GM12878 (cell line): Measurements from ENCODE around the gene EDARADD. TPM values are rescaled to one million over a fixed set of nuclear protein-coding genes. Genes with fewer than 3 reads are reported as not detected.

Experiments
- ATAC-seq: fragments of 200-7000 bp; cut with Tn5 transposase; 3 replicates; pipeline ENCODE4 v1.9.1; 2020; ENCODE audit warnings: mild to moderate bottlenecking, moderate library complexity
- BruUV-seq: library from RNA; stranded (reverse); fragments of 400-500 nt; replicated peaks from 2 replicates; lab custom pipeline; 2021; lab: Mats Ljungman, UMichigan
- CTCF ChIA-PET: fragments of 300-600 bp; sonication (Branson Sonifier 250); formaldehyde crosslinking; extraction: SDS; loops from one replicate; lab custom pipeline; 2021; ENCODE audit warnings: inconsistent platforms; lab: Yijun Ruan, JAX
- POLR2A ChIA-PET: fragments of 350-600 bp; formaldehyde crosslinking; extraction: SDS; loops from one replicate; lab custom pipeline; 2021; ENCODE audit warnings: inconsistent platforms; lab: Charles Lee
- RAD21 ChIA-PET: fragments of 300-600 bp; sonication (Branson Sonifier 250); formaldehyde crosslinking; loops from one replicate; lab custom pipeline; 2023; ENCODE audit warnings: antibody characterized with exemption; ENCODE audit not compliant: unreplicated experiment; lab: Charles Lee
- SMC1A ChIA-PET: fragments of 300-600 bp; sonication (Branson Sonifier 250); formaldehyde crosslinking; loops from one replicate; lab custom pipeline; 2023; ENCODE audit not compliant: unreplicated experiment, uncharacterized antibody; lab: Charles Lee
- DNase-seq: peaks from one replicate; pipeline ENCODE4 v3.0.0-alpha.2; 2011; ENCODE audit warnings: low read depth, low spot score
- FAIRE-seq: peaks from 3 replicates; lab custom pipeline; 2011; peaks lifted over from hg19 to GRCh38; lab: Jason Lieb, UNC
- H2AFZ ChIP-seq: 2 replicates; pipeline ENCODE4 v1.6.0; 2011; ENCODE audit warnings: low read depth, low read length, control low read depth; ENCODE audit not compliant: control insufficient read depth
- H3K27ac ChIP-seq: 2 replicates; pipeline ENCODE4 v1.5.1; 2011; ENCODE audit warnings: control low read depth; ENCODE audit not compliant: control insufficient read depth, insufficient read depth
- H3K27me3 ChIP-seq, 2 experiments: replicated peaks in 1 of 2; 2 replicates each; pipeline versions ENCODE4 v1.6.0 to v1.6.1; 2011; ENCODE audit warnings: low read length in 1 of 2; ENCODE audit not compliant: control insufficient read depth in 2 of 2, insufficient read depth in 2 of 2
- H3K36me3 ChIP-seq, 2 experiments: 2 replicates each; pipeline ENCODE4 v1.5.1; 2011; ENCODE audit warnings: low read length in 1 of 2; ENCODE audit not compliant: control insufficient read depth in 2 of 2, insufficient read depth in 2 of 2
- H3K4me1 ChIP-seq: 2 replicates; pipeline ENCODE4 v1.6.1; 2011; ENCODE audit warnings: mild to moderate bottlenecking, low read length, moderate library complexity, mixed read lengths; ENCODE audit not compliant: control insufficient read depth, insufficient read depth
- H3K4me2 ChIP-seq: 2 replicates; pipeline ENCODE4 v1.6.0; 2011; ENCODE audit warnings: control low read depth; ENCODE audit not compliant: control insufficient read depth, insufficient read depth
- H3K4me3 ChIP-seq: fragments of 200-600 bp; sonication (generic); 2 replicates; pipeline ENCODE4 v1.5.1; 2016
- H3K79me2 ChIP-seq: 2 replicates; pipeline ENCODE4 v1.6.0; 2011; ENCODE audit warnings: low read length; ENCODE audit not compliant: control insufficient read depth, insufficient read depth
- H3K9ac ChIP-seq: 2 replicates; pipeline ENCODE4 v1.8.0; 2011; ENCODE audit warnings: low read length, control low read depth, mixed read lengths; ENCODE audit not compliant: control insufficient read depth, insufficient read depth
- H3K9me3 ChIP-seq: replicated peaks from 3 replicates; pipeline ENCODE4 v1.5.1; 2011; ENCODE audit warnings: mild to moderate bottlenecking, low read length; ENCODE audit not compliant: control insufficient read depth, insufficient read depth
- H4K20me1 ChIP-seq: 2 replicates; pipeline ENCODE4 v1.6.0; 2011; ENCODE audit not compliant: control insufficient read depth, insufficient read depth
- CREB1 ChIP-seq: IDR thresholded peaks from 2 replicates; pipeline ENCODE4 v1.6.1; 2012; ENCODE audit warnings: low read depth, mild to moderate bottlenecking, inconsistent platforms
- ETV6 ChIP-seq, 2 experiments: fragments of 450-650 bp in 1 of 2; IDR thresholded peaks in 1 of 2; conservative IDR thresholded peaks in 1 of 2; 2 replicates each; pipeline ENCODE4 v1.6.1; 2014; ENCODE audit warnings: antibody characterized with exemption in 1 of 2, borderline replicate concordance in 1 of 2, low read depth in 1 of 2, mild to moderate bottlenecking in 1 of 2, moderate library complexity in 1 of 2
- IKZF2 ChIP-seq, 2 experiments: fragments of 450-650 bp; IDR thresholded peaks; 2 replicates each; pipeline ENCODE4 v1.6.1; 2017; ENCODE audit warnings: mild to moderate bottlenecking in 2 of 2, moderate library complexity in 2 of 2
- MXI1 ChIP-seq: fragments of 150-350 bp; IDR thresholded peaks from 2 replicates; pipeline ENCODE4 v1.6.1; 2011; ENCODE audit warnings: low read depth, mild to moderate bottlenecking, inconsistent platforms, low read length, improper control_type of control experiment
- RAD21 ChIP-seq: IDR thresholded peaks from 2 replicates; pipeline ENCODE4 v1.6.1; 2011; ENCODE audit warnings: mild to moderate bottlenecking, low read depth, low read length, moderate library complexity; ENCODE audit not compliant: insufficient read depth
- RFX5 ChIP-seq: IDR thresholded peaks from 2 replicates; pipeline ENCODE4 v1.6.1; 2011; ENCODE audit warnings: low read depth, low read length, improper control_type of control experiment
- SREBF1 ChIP-seq: IDR thresholded peaks from 2 replicates; pipeline ENCODE4 v1.6.1; 2012; ENCODE audit warnings: mild to moderate bottlenecking, low read length
- SREBF2 ChIP-seq: IDR thresholded peaks from 2 replicates; pipeline ENCODE4 v1.6.1; 2012; ENCODE audit warnings: mild to moderate bottlenecking, low read length
- WGBS: methylation state at CpG from one replicate; pipeline ENCODE4 v1.1.6; 2016; ENCODE audit warnings: low lambda C conversion rate; ENCODE audit not compliant: insufficient replicate concordance, insufficient coverage; ENCODE audit errors: missing lambda C conversion rate; 5-methylcytosine and 5-hydroxymethylcytosine counted together
- in situ Hi-C: fragments of 300-500 bp; cut with MboI; formaldehyde crosslinking; loops from 9 replicates; pipeline ENCODE4 v1.14.3; 2018; ENCODE audit warnings: mixed read lengths
- intact Hi-C: fragments of 100-400 bp; cut with micrococcal nuclease; formaldehyde crosslinking; loops from one replicate; pipeline ENCODE4 v1.14.2; 2022; ENCODE audit not compliant: unreplicated experiment
- polyA plus RNA-seq, 11 experiments: library from polyadenylated mRNA; depleted of rRNA in 4 of 11; unstranded in 6 of 11; stranded (reverse) in 5 of 11; fragments of >200 nt; fragmentation: Nextera tagmentation in 4 of 11; fragmentation: Illumina TruSeq in 1 of 11; extraction: Ambion mirVana in 4 of 11; extraction: Trizol in 1 of 11; gene quantifications; 1 replicate in 1 of 11; 2 replicates in 10 of 11; pipeline versions ENCODE4 v1.2.1 to v1.2.3, GENCODE V29; 2011 to 2016; ENCODE audit warnings: inconsistent platforms in 2 of 11, missing spikeins in 2 of 11, low read depth in 1 of 11
- total RNA-seq, 4 experiments: library from RNA; depleted of rRNA in 3 of 4; stranded (reverse); fragments of >200 nt in 3 of 4; fragmentation: Illumina TruSeq in 1 of 4; extraction: Trizol in 1 of 4; gene quantifications; 2 replicates each; pipeline versions ENCODE4 v1.2.1 to v1.2.3, GENCODE V29; 2013 to 2021
- TF ChIP-seq, protein P1 (sequence below): fragments of 150-350 bp; IDR thresholded peaks from 2 replicates; pipeline ENCODE4 v1.6.1; 2014; ENCODE audit warnings: mild to moderate bottlenecking, low read depth, low read length
- TF ChIP-seq, protein P2 (sequence below): IDR thresholded peaks from 2 replicates; pipeline ENCODE4 v1.6.1; 2011; ENCODE audit warnings: low read depth, low read length, improper control_type of control experiment, borderline replicate concordance
- TF ChIP-seq, protein P3 (sequence below): fragments of 450-650 bp; IDR thresholded peaks from 2 replicates; pipeline ENCODE4 v1.6.1; 2017; ENCODE audit warnings: mild to moderate bottlenecking, moderate library complexity
- TF ChIP-seq, protein P4 (sequence below): fragments of 450-650 bp; IDR thresholded peaks from 2 replicates; pipeline ENCODE4 v1.6.1; 2018; ENCODE audit warnings: borderline replicate concordance, mild to moderate bottlenecking; ENCODE audit not compliant: partially characterized antibody

The EDARADD gene
- total and polyA plus RNA-seq, 10 of the 15 experiments (the other 5 are each of a cell fraction or from before 2014, with no cell fraction given): 0.58 to 6.1 (median 4.7) TPM

DNA sequence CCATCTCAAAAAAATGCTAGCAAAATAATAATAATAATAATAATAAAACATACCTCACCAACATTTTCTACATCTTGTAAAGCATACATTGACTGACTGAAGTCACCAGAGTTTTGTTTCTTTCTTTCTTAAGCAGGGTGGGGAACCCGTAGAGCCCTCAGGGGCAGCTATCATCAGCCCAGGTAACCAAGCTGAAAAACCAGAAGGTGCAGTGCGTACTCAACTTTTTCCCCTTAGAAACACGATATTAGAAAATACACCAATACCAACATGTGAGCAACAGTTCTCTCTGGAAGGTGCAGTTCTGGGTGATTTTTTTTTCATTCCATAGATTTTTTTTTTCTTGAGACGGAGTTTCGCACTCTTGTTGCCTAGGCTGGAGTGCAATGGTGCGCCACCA is 75.4 kb downstream of the EDARADD start (continued):
- TF ChIP-seq, protein P1, sequence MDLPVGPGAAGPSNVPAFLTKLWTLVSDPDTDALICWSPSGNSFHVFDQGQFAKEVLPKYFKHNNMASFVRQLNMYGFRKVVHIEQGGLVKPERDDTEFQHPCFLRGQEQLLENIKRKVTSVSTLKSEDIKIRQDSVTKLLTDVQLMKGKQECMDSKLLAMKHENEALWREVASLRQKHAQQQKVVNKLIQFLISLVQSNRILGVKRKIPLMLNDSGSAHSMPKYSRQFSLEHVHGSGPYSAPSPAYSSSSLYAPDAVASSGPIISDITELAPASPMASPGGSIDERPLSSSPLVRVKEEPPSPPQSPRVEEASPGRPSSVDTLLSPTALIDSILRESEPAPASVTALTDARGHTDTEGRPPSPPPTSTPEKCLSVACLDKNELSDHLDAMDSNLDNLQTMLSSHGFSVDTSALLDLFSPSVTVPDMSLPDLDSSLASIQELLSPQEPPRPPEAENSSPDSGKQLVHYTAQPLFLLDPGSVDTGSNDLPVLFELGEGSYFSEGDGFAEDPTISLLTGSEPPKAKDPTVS: no peak
- TF ChIP-seq RAD21 (no peak), ETV6 (conservative IDR thresholded peaks at IDR 0.05 in 1 of 2, IDR thresholded peaks at IDR 0.05 in 1 of 2; ENCODE audit: borderline replicate concordance in 1 of 2, low read depth in 1 of 2) (no peak), RFX5 (no peak)
- TF ChIP-seq, protein P2, sequence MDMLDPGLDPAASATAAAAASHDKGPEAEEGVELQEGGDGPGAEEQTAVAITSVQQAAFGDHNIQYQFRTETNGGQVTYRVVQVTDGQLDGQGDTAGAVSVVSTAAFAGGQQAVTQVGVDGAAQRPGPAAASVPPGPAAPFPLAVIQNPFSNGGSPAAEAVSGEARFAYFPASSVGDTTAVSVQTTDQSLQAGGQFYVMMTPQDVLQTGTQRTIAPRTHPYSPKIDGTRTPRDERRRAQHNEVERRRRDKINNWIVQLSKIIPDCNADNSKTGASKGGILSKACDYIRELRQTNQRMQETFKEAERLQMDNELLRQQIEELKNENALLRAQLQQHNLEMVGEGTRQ: no peak
- TF ChIP-seq, all 136 proteins: peak for 0

DNA sequence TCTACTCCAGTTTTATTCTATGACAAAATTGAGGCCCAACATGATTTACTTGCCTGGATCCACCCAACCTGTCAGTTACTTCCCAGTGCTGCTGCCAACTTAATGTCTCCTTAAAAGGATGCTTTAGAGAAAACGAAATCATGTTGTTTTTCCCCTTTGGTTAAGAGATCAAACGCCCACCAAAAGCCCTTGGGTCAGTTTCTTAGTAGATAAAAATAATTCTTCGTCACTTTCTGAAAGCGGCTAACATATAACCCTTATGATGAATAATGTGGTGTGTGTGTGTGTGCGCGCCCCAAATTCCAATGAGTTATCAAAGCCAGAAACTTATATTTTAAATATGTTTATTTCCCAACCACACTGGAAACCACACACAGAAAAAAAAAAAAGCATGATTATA is 77.0 kb downstream of the EDARADD start:
- no peak overlapping the region for H3K9ac ChIP-seq
- H3K36me3 ChIP-seq: no peaks in the 10 kb centered on the region
- ChIA-PET CTCF (interaction anchor here (0.6 kb wide), 1 partner anchor 534 kb away, joined by 3 read pairs; no protein-coding TSS in a partner anchor), POLR2A (no interaction called here), RAD21 (no interaction called here), SMC1A (no interaction called here)
- no peaks in the 10 kb centered on the region for H3K79me2 ChIP-seq
- in situ Hi-C loops: no loop called here
- H3K27ac ChIP-seq: no peak overlapping the region
- no peak overlapping the region for H3K4me3 ChIP-seq
- DNase-seq (no peak), FAIRE-seq (no peak), ATAC-seq (no peak)
- TF ChIP-seq CREB1 (no peak), IKZF2 (IDR thresholded peaks at IDR 0.05) (no peak), SREBF1 (no peak), MXI1 (no peak), SREBF2 (no peak)
- TF ChIP-seq, protein P3, sequence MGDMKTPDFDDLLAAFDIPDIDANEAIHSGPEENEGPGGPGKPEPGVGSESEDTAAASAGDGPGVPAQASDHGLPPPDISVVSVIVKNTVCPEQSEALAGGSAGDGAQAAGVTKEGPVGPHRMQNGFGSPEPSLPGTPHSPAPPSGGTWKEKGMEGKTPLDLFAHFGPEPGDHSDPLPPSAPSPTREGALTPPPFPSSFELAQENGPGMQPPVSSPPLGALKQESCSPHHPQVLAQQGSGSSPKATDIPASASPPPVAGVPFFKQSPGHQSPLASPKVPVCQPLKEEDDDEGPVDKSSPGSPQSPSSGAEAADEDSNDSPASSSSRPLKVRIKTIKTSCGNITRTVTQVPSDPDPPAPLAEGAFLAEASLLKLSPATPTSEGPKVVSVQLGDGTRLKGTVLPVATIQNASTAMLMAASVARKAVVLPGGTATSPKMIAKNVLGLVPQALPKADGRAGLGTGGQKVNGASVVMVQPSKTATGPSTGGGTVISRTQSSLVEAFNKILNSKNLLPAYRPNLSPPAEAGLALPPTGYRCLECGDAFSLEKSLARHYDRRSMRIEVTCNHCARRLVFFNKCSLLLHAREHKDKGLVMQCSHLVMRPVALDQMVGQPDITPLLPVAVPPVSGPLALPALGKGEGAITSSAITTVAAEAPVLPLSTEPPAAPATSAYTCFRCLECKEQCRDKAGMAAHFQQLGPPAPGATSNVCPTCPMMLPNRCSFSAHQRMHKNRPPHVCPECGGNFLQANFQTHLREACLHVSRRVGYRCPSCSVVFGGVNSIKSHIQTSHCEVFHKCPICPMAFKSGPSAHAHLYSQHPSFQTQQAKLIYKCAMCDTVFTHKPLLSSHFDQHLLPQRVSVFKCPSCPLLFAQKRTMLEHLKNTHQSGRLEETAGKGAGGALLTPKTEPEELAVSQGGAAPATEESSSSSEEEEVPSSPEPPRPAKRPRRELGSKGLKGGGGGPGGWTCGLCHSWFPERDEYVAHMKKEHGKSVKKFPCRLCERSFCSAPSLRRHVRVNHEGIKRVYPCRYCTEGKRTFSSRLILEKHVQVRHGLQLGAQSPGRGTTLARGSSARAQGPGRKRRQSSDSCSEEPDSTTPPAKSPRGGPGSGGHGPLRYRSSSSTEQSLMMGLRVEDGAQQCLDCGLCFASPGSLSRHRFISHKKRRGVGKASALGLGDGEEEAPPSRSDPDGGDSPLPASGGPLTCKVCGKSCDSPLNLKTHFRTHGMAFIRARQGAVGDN: no peak
- TF ChIP-seq, protein P4, sequence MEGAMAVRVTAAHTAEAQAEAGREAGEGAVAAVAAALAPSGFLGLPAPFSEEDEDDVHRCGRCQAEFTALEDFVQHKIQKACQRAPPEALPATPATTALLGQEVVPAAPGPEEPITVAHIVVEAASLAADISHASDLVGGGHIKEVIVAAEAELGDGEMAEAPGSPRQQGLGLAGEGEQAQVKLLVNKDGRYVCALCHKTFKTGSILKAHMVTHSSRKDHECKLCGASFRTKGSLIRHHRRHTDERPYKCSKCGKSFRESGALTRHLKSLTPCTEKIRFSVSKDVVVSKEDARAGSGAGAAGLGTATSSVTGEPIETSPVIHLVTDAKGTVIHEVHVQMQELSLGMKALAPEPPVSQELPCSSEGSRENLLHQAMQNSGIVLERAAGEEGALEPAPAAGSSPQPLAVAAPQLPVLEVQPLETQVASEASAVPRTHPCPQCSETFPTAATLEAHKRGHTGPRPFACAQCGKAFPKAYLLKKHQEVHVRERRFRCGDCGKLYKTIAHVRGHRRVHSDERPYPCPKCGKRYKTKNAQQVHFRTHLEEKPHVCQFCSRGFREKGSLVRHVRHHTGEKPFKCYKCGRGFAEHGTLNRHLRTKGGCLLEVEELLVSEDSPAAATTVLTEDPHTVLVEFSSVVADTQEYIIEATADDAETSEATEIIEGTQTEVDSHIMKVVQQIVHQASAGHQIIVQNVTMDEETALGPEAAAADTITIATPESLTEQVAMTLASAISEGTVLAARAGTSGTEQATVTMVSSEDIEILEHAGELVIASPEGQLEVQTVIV: no peak
- no peaks in the 10 kb centered on the region for H3K9me3 ChIP-seq
- no peak overlapping the region for H3K4me2 ChIP-seq
- H4K20me1 ChIP-seq: 0 out of 2 replicates have a peak, but pooled peaks cover under 1% of the 10 kb centered on the region
- H2AFZ ChIP-seq: no peak overlapping the region
- intact Hi-C loops: no loop called here
- no TSS peak for BruUV-seq
- H3K4me1 ChIP-seq: peaks cover 4% of the 10 kb centered on the region
- 54% methylated on average over 6 of the region's 6 CpGs for WGBS
- no peaks in the 10 kb centered on the region for H3K27me3 ChIP-seq
